DOHH2 (cell line): ENCODE results near the gene ETFDH.

Source experiments
- H3F3A ChIP-seq: fragments of 200-600 bp; sonication (generic), shearing (Covaris generic); 2 replicates; pipeline ENCODE4 v1.6.0; 2016; ENCODE audit warnings: antibody characterized with exemption, mild to moderate bottlenecking; ENCODE audit not compliant: control insufficient read depth, insufficient read depth
- H3K27ac ChIP-seq: fragments of 200-600 bp; sonication (generic); 2 replicates; pipeline ENCODE4 v1.5.1; 2014; ENCODE audit warnings: low read depth, mild to moderate bottlenecking, low read length, moderate library complexity
- H3K27me3 ChIP-seq: fragments of 200-600 bp; sonication (generic); 2 replicates; pipeline ENCODE4 v1.6.1; 2014; ENCODE audit warnings: mild to moderate bottlenecking, low read length, mixed read lengths; ENCODE audit not compliant: control insufficient read depth
- H3K36me3 ChIP-seq: fragments of 200-600 bp; sonication (generic); 2 replicates; pipeline ENCODE4 v1.6.1; 2014; ENCODE audit warnings: mild to moderate bottlenecking, low read length, moderate library complexity, mixed read lengths; ENCODE audit not compliant: control insufficient read depth
- H3K4me1 ChIP-seq: fragments of 200-600 bp; sonication (generic); 2 replicates; pipeline ENCODE4 v1.6.1; 2014; ENCODE audit warnings: mild to moderate bottlenecking, low read length, mixed read lengths; ENCODE audit not compliant: control insufficient read depth
- H3K4me2 ChIP-seq: fragments of 200-600 bp; sonication (generic); 2 replicates; pipeline ENCODE4 v1.6.0; 2014; ENCODE audit warnings: mild to moderate bottlenecking, low read length, moderate library complexity
- H3K4me3 ChIP-seq: fragments of 200-600 bp; sonication (generic); 2 replicates; pipeline ENCODE4 v1.5.1; 2014; ENCODE audit warnings: mild to moderate bottlenecking, low read length, mixed read lengths
- H3K79me2 ChIP-seq: fragments of 200-600 bp; sonication (generic); 2 replicates; pipeline ENCODE4 v1.6.1; 2014; ENCODE audit warnings: mild to moderate bottlenecking, low read length, mixed read lengths; ENCODE audit not compliant: control insufficient read depth
- H3K9me2 ChIP-seq: fragments of 200-600 bp; sonication (generic); replicated peaks from 2 replicates; pipeline ENCODE4 v1.6.1; 2014; ENCODE audit warnings: mild to moderate bottlenecking, low read length, mixed read lengths; ENCODE audit not compliant: control insufficient read depth
- H3K9me3 ChIP-seq: fragments of 200-600 bp; sonication (generic); 2 replicates; pipeline ENCODE4 v1.6.1; 2014; ENCODE audit warnings: antibody characterized with exemption, low read length, mixed read lengths; ENCODE audit not compliant: control insufficient read depth, insufficient read depth
- H4K20me1 ChIP-seq: fragments of 200-600 bp; sonication (generic); 2 replicates; pipeline ENCODE4 v1.6.0; 2014; ENCODE audit warnings: low read depth, mild to moderate bottlenecking, antibody characterized with exemption, low read length, moderate library complexity; ENCODE audit not compliant: control insufficient read depth, insufficient read depth
- EZH2phosphoT487 ChIP-seq: fragments of 200-600 bp; sonication (generic); IDR thresholded peaks from 2 replicates; pipeline ENCODE4 v1.6.1; 2017; ENCODE audit warnings: borderline replicate concordance, mild to moderate bottlenecking, antibody characterized with exemption, low read length, moderate library complexity, mixed read lengths
- TF ChIP-seq, protein P1 (sequence below): fragments of 200-600 bp; sonication (generic); IDR thresholded peaks from one replicate; pipeline ENCODE4 v1.5.1; 2014; ENCODE audit warnings: antibody characterized with exemption, mild to moderate bottlenecking, low read depth, low read length; ENCODE audit not compliant: poor library complexity, severe bottlenecking

ETFDH gene

DNA sequence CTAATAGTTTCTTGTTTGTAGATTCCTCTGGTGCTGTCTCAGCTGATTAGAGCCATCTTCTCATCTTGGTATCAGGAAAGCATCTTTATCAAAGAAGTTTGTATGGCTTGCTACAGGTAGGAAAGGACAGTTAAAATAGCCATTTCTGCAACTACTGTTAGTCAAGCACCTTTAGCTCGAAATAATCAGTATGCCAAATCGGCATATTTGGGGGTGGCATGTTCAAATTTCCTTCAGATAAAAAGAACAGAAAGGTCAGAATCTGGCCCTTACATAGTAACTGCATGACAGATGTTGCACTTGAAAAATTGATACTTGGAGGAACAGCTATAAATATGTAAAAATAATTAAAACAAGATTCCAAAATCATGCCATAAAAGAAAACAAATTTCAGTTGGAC, 5.2 kb upstream of the ETFDH start:
- H3F3A ChIP-seq = no peaks in the 10 kb centered on the region; the same call in none of the 2 replicates
- H3K4me1 ChIP-seq = peaks cover 14% of the 10 kb centered on the region
- TF ChIP-seq EZH2phosphoT487 = no peak
- TF ChIP-seq, protein P1, sequence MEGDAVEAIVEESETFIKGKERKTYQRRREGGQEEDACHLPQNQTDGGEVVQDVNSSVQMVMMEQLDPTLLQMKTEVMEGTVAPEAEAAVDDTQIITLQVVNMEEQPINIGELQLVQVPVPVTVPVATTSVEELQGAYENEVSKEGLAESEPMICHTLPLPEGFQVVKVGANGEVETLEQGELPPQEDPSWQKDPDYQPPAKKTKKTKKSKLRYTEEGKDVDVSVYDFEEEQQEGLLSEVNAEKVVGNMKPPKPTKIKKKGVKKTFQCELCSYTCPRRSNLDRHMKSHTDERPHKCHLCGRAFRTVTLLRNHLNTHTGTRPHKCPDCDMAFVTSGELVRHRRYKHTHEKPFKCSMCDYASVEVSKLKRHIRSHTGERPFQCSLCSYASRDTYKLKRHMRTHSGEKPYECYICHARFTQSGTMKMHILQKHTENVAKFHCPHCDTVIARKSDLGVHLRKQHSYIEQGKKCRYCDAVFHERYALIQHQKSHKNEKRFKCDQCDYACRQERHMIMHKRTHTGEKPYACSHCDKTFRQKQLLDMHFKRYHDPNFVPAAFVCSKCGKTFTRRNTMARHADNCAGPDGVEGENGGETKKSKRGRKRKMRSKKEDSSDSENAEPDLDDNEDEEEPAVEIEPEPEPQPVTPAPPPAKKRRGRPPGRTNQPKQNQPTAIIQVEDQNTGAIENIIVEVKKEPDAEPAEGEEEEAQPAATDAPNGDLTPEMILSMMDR = no peak
- H3K4me3 ChIP-seq = no peak overlapping the region
- no peaks in the 10 kb centered on the region for H3K9me3 ChIP-seq
- no peak overlapping the region for H3K4me2 ChIP-seq
- H3K79me2 ChIP-seq = peaks cover 35% of the 10 kb centered on the region
- peaks cover 5% of the 10 kb centered on the region; the same call in 1 of the 2 replicates for H4K20me1 ChIP-seq
- peaks cover 26% of the 10 kb centered on the region for H3K36me3 ChIP-seq
- H3K27ac ChIP-seq = no peak overlapping the region
- H3K9me2 ChIP-seq = no peaks in the 10 kb centered on the region
- no peaks in the 10 kb centered on the region for H3K27me3 ChIP-seq

DNA sequence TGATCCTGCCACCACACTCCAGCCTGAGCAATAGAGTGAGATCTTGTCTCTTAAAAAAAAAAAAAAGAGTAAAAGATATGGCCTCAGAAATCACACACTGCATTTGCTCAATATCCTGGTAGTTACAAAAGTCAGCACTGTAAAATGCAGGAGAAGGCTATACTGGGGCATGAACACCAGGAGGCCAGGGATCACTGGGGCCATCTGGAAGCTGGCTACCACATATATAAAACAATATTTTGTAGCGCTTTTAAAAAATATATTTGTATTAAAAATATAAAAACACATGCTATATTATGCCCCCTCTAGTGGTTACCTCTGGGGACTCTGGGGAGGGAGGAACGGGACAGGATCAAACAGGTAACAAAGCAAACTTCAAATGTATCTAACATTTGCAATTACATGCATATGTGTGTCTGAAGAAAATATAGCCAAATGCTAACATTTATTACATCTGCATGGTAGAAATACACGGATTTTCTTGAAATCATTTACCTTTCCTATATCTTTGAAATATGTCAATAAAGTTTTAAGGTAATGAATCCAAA, 4.4 kb upstream of the ETFDH start:
- H3K4me3 ChIP-seq = no peak overlapping the region
- peaks cover 5% of the 10 kb centered on the region; the same call in 1 of the 2 replicates for H4K20me1 ChIP-seq
- H3F3A ChIP-seq = no peaks in the 10 kb centered on the region; the same call in none of the 2 replicates
- H3K9me2 ChIP-seq = no peaks in the 10 kb centered on the region
- H3K4me2 ChIP-seq = no peak overlapping the region
- H3K27me3 ChIP-seq = no peaks in the 10 kb centered on the region
- H3K79me2 ChIP-seq = peaks cover 37% of the 10 kb centered on the region
- no peak for TF ChIP-seq EZH2phosphoT487
- TF ChIP-seq, protein P1 = peak; percentile 37
- no peak overlapping the region for H3K27ac ChIP-seq
- H3K4me1 ChIP-seq = peaks cover 15% of the 10 kb centered on the region
- peaks cover 26% of the 10 kb centered on the region for H3K36me3 ChIP-seq
- no peaks in the 10 kb centered on the region for H3K9me3 ChIP-seq

DNA sequence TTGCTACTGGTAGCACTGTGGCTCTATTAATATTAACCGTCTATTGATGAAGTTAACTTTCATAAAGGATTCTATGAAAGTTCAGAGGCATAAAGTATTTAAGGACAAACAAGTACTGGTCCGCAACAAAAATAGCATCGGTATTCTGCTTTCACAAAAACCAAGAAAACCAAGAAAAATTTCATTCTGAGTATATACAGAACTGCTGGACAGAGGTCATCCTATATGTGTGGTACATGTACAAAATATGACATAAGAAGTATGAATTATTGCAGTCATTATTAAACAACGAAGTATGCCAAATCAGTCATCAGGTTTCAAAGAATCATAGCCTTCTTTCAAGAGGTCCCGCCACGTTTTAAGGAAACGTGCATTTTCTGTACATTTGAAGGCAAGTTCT, 2.8 kb upstream of the ETFDH start:
- TF ChIP-seq, protein P1 = no peak
- no peak for TF ChIP-seq EZH2phosphoT487
- Histone ChIP-seq H3K4me3 (no peak overlapping the region), H3K9me3 (no peaks in the 10 kb centered on the region), H3K4me2 (no peak overlapping the region; the same call in 1 of the 2 replicates), H4K20me1 (peaks cover 5% of the 10 kb centered on the region; the same call in 1 of the 2 replicates), H3F3A (no peaks in the 10 kb centered on the region; the same call in none of the 2 replicates), H3K79me2 (peaks cover 48% of the 10 kb centered on the region), H3K4me1 (peaks cover 27% of the 10 kb centered on the region), H3K27me3 (no peaks in the 10 kb centered on the region), H3K27ac (no peak overlapping the region), H3K9me2 (no peaks in the 10 kb centered on the region), H3K36me3 (peaks cover 26% of the 10 kb centered on the region)
